Right atrium auricular region (tissue), 2 donors: ENCODE data around the gene LRFN3. TPM values are rescaled to one million over a fixed set of nuclear protein-coding genes. Genes with fewer than 3 reads are reported as not detected.

Source experiments
- DNase-seq: peaks from one replicate; pipeline ENCODE4 v3.0.0-alpha.2; 2019; ENCODE audit warnings: low spot score
- H3K27ac ChIP-seq, 2 donors: fragments of 200-600 bp; sonication (generic); 1 replicate in 1 of 2; 2 replicates in 1 of 2; pipeline ENCODE4 v1.5.1; 2016 to 2019
- H3K27me3 ChIP-seq, 2 donors: fragments of 200-600 bp; sonication (generic); one replicate each; pipeline versions ENCODE4 v1.5.1 to v1.6.0; 2017 to 2019
- H3K36me3 ChIP-seq: fragments of 200-600 bp; sonication (generic); one replicate; pipeline ENCODE4 v1.5.1; 2016
- H3K4me1 ChIP-seq, 2 donors: fragments of 200-600 bp; sonication (generic); one replicate each; pipeline versions ENCODE4 v1.5.1 to v1.6.0; 2017 to 2019
- H3K4me3 ChIP-seq, 2 donors: fragments of 200-600 bp; sonication (generic); 1 replicate in 1 of 2; 2 replicates in 1 of 2; pipeline ENCODE4 v1.5.1; 2017 to 2019; ENCODE audit warnings: mild to moderate bottlenecking in 1 of 2, moderate library complexity in 1 of 2
- H3K9me3 ChIP-seq, 2 donors: fragments of 200-600 bp; sonication (generic); one replicate each; pipeline ENCODE4 v1.5.1; 2019
- CTCF ChIP-seq, 2 donors: fragments of 200-600 bp; sonication (generic); IDR thresholded peaks; one replicate each; pipeline ENCODE4 v1.5.1; 2019; ENCODE audit warnings: antibody characterized with exemption in 2 of 2
- total RNA-seq, 2 donors: library from RNA; depleted of rRNA; stranded (reverse); fragments of >200 nt; gene quantifications; one replicate each; pipeline ENCODE4 v1.1.0, GENCODE V29; 2016

The LRFN3 gene
- total RNA-seq, 2 donors from 2014 or later = 10.5 to 13.1 TPM

GRCh38 chr19:35919306-35919705 is 16.9 kb upstream of the LRFN3 start:
- DNase-seq = no peak
- no peaks in the 10 kb centered on the region for H3K9me3 ChIP-seq
- TF ChIP-seq CTCF (IDR thresholded peaks at IDR 0.05) = no peak
- no peaks in the 10 kb centered on the region for H3K27me3 ChIP-seq
- no peak overlapping the region for H3K27ac ChIP-seq
- no peak overlapping the region for H3K4me3 ChIP-seq
- H3K36me3 ChIP-seq = no peaks in the 10 kb centered on the region
- no peaks in the 10 kb centered on the region for H3K4me1 ChIP-seq

- Histone ChIP-seq H3K4me3 (no peak overlapping the region), H3K9me3 (peaks cover 0 to 6% of the 10 kb centered on the region in 2 donors), H3K4me1 (no peaks in the 10 kb centered on the region), H3K36me3 (no peaks in the 10 kb centered on the region), H3K27me3 (no peaks in the 10 kb centered on the region), H3K27ac (no peak overlapping the region)
- TF ChIP-seq CTCF (IDR thresholded peaks at IDR 0.05) = no peak
- DNase-seq = no peak
These were observed 15.2 kb upstream of the LRFN3 start for GRCh38 chr19:35921012-35921411.

- no peak for DNase-seq
- no peak for TF ChIP-seq CTCF (IDR thresholded peaks at IDR 0.05)
- peaks cover 0 to 6% of the 10 kb centered on the region in 2 donors for H3K9me3 ChIP-seq
These were observed 10.7 kb upstream of the LRFN3 start for GRCh38 chr19:35925501-35925900.

GRCh38 chr19:35928507-35928906 is 7.7 kb upstream of the LRFN3 start:
- DNase-seq = no peak
- H3K9me3 ChIP-seq = peaks cover 0 to 6% of the 10 kb centered on the region in 2 donors
- H3K36me3 ChIP-seq = no peaks in the 10 kb centered on the region
- H3K4me1 ChIP-seq = peaks cover 0 to 9% of the 10 kb centered on the region in 2 donors
- H3K27ac ChIP-seq = no peak overlapping the region
- H3K27me3 ChIP-seq = no peaks in the 10 kb centered on the region
- no peak for TF ChIP-seq CTCF (IDR thresholded peaks at IDR 0.05)
- H3K4me3 ChIP-seq = no peak overlapping the region

More at GRCh38 chr19:35925501-35925900, 10.7 kb upstream of the LRFN3 start:
- Histone ChIP-seq H3K4me3 (no peak overlapping the region), H3K4me1 (no peaks in the 10 kb centered on the region), H3K27me3 (no peaks in the 10 kb centered on the region), H3K27ac (no peak overlapping the region), H3K36me3 (no peaks in the 10 kb centered on the region)

- Histone ChIP-seq H3K27me3 (no peaks in the 10 kb centered on the region), H3K36me3 (no peaks in the 10 kb centered on the region), H3K27ac (no peak overlapping the region), H3K9me3 (peaks cover 0 to 6% of the 10 kb centered on the region in 2 donors), H3K4me1 (peaks cover 0 to 9% of the 10 kb centered on the region in 2 donors), H3K4me3 (no peak overlapping the region)
- TF ChIP-seq CTCF (IDR thresholded peaks at IDR 0.05) = no peak
- DNase-seq = no peak
These were observed 6.3 kb upstream of the LRFN3 start for GRCh38 chr19:35929876-35930275.

GRCh38 chr19:35931161-35931873 is 4.9 kb upstream of the LRFN3 start:
- TF ChIP-seq CTCF (IDR thresholded peaks at IDR 0.05) = peak; percentile 63 to 93
- Histone ChIP-seq H3K27me3 (no peaks in the 10 kb centered on the region), H3K36me3 (no peaks in the 10 kb centered on the region), H3K4me1 (peaks cover 0 to 18% of the 10 kb centered on the region in 2 donors), H3K27ac (peak overlapping the region; percentile 45 to 69), H3K4me3 (peak overlapping the region in 1 of 2 donors; percentile 35), H3K9me3 (no peaks in the 10 kb centered on the region)
- DNase-seq = peak; percentile 99
